Measurements from ENCODE around the gene METTL26. TPM values are rescaled to one million over a fixed set of nuclear protein-coding genes. Genes with fewer than 3 reads are reported as not detected.

Gene METTL26
- total RNA-seq, 1 experiment from 2014 or later = 150 TPM

Other genes with a start within 250 kb of the METTL26 start
- 92.0 and 101 TPM in 2 replicates for gene NME4, start 239.1 kb downstream of the METTL26 start, total RNA-seq (2014; rRNA removed; shearing (Covaris generic))
- gene DECR2, start 234.4 kb downstream of the METTL26 start, total RNA-seq (2014; rRNA removed; shearing (Covaris generic)) = 2.2 and 6.6 TPM in 2 replicates
- 14.0 and 21.1 TPM in 2 replicates for gene RAB11FIP3, start 210.7 kb downstream of the METTL26 start, total RNA-seq (2014; rRNA removed; shearing (Covaris generic))
- 23.2 and 36.7 TPM in 2 replicates for gene CAPN15, start 108.6 kb downstream of the METTL26 start, total RNA-seq (2014; rRNA removed; shearing (Covaris generic))
- not detected in 2 replicates for gene PRR35, start 75.9 kb downstream of the METTL26 start, total RNA-seq (2014; rRNA removed; shearing (Covaris generic))
- 0.12 TPM in 1 of 2 replicates, not detected in the other for gene NHLRC4, start 69.3 kb downstream of the METTL26 start, total RNA-seq (2014; rRNA removed; shearing (Covaris generic))
- 35.9 and 43.8 TPM in 2 replicates for gene PIGQ, start 66.3 kb downstream of the METTL26 start, total RNA-seq (2014; rRNA removed; shearing (Covaris generic))
- 15.2 and 16.8 TPM in 2 replicates for gene RAB40C, start 46.2 kb downstream of the METTL26 start, total RNA-seq (2014; rRNA removed; shearing (Covaris generic))
- gene WFIKKN1, start 5.3 kb downstream of the METTL26 start, total RNA-seq (2014; rRNA removed; shearing (Covaris generic)) = 0.62 and 2.9 TPM in 2 replicates
- gene MCRIP2, start 5.5 kb upstream of the METTL26 start, total RNA-seq (2014; rRNA removed; shearing (Covaris generic)) = 8.5 and 20.9 TPM in 2 replicates
- 15.8 and 16.1 TPM in 2 replicates for gene WDR90, start 13.1 kb upstream of the METTL26 start, total RNA-seq (2014; rRNA removed; shearing (Covaris generic))
- gene RHOT2, start 31.8 kb upstream of the METTL26 start, total RNA-seq (2014; rRNA removed; shearing (Covaris generic)) = 25.7 and 38.5 TPM in 2 replicates
- gene RHBDL1, start 39.4 kb upstream of the METTL26 start, total RNA-seq (2014; rRNA removed; shearing (Covaris generic)) = 0.15 TPM in 1 of 2 replicates, not detected in the other
- gene STUB1, start 44.1 kb upstream of the METTL26 start, total RNA-seq (2014; rRNA removed; shearing (Covaris generic)) = 133 and 153 TPM in 2 replicates
- gene JMJD8, start 48.0 kb upstream of the METTL26 start, total RNA-seq (2014; rRNA removed; shearing (Covaris generic)) = 57.8 and 68.5 TPM in 2 replicates
- gene WDR24, start 54.1 kb upstream of the METTL26 start, total RNA-seq (2014; rRNA removed; shearing (Covaris generic)) = 3.4 and 9.0 TPM in 2 replicates
- gene FBXL16, start 69.5 kb upstream of the METTL26 start, total RNA-seq (2014; rRNA removed; shearing (Covaris generic)) = 8.1 and 12.0 TPM in 2 replicates
- gene METRN, start 78.8 kb upstream of the METTL26 start, total RNA-seq (2014; rRNA removed; shearing (Covaris generic)) = 96.4 and 142 TPM in 2 replicates
- gene ANTKMT, start 84.8 kb upstream of the METTL26 start, total RNA-seq (2014; rRNA removed; shearing (Covaris generic)) = 11.0 and 30.4 TPM in 2 replicates
- 0.25 TPM in 1 of 2 replicates, not detected in the other for gene CCDC78, start 90.1 kb upstream of the METTL26 start, total RNA-seq (2014; rRNA removed; shearing (Covaris generic))
- 3.6 and 4.9 TPM in 2 replicates for gene HAGHL, start 90.8 kb upstream of the METTL26 start, total RNA-seq (2014; rRNA removed; shearing (Covaris generic))
- gene CIAO3, start 104.7 kb upstream of the METTL26 start, total RNA-seq (2014; rRNA removed; shearing (Covaris generic)) = 24.0 and 27.1 TPM in 2 replicates
- 1.7 and 2.1 TPM in 2 replicates for gene MSLN, start 124.4 kb upstream of the METTL26 start, total RNA-seq (2014; rRNA removed; shearing (Covaris generic))
- gene RPUSD1, start 152.1 kb upstream of the METTL26 start, total RNA-seq (2014; rRNA removed; shearing (Covaris generic)) = 19.5 and 47.7 TPM in 2 replicates
- gene CHTF18, start 152.3 kb upstream of the METTL26 start, total RNA-seq (2014; rRNA removed; shearing (Covaris generic)) = 10.2 and 20.7 TPM in 2 replicates
- gene GNG13, start 164.4 kb upstream of the METTL26 start, total RNA-seq (2014; rRNA removed; shearing (Covaris generic)) = not detected in 2 replicates